ENCODE results near the gene HDAC7.

The HDAC7 gene

DNA sequence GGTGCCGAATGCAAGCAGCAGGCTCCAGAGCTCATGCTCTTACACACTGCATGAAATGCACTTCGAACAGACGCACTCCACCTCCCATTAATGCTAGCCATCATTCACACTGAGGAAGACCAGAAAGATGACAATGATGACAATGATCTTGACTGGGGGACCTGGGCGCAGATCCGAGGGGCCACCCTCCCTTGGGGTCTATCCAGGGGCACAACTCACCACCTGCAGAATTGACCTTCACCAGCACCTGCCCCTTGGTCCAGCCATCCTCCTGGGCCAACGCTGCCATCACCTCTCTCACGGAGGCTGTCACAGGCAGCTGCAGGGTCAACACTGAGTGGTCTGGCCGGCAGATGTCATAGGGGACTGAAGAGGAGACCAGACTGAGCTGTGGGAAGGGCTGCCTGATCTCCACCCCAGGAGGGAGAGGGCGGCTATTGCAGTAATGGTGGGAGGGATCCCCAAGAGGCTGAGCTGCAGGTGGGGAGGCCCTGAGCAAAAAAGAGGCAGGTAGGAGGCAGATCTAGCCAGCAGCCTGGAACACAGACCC lies 76.3 kb downstream of the HDAC7 start:
- no peak for DNase-seq

DNA sequence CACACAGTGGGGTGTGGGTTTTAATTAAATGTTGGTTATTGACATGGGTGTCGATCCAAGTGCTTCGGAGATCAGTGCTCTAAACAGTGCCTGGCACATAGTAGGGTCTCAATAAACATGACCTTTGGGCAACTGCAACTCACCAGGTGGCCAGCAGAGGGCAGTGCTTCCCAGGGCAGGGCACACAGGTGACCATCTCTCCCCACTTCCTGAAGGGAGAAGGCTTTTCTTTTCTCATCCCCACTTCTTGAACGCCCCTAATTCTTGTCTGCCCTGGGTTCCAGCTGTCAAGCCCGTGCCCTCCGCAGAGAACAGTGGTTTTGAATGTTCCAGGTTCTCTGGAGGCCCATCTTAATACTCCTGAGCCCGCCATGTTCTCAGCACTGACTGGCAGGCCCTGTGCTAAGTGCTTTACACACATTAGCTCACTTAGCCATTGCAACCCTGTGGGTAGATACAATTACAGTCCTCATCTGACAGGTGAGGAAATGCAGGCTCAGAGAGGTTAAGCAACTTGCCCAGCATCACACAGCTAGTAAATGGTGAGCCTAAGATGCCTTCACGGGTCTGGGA lies 77.4 kb downstream of the HDAC7 start:
- DNase-seq = no peak

DNA sequence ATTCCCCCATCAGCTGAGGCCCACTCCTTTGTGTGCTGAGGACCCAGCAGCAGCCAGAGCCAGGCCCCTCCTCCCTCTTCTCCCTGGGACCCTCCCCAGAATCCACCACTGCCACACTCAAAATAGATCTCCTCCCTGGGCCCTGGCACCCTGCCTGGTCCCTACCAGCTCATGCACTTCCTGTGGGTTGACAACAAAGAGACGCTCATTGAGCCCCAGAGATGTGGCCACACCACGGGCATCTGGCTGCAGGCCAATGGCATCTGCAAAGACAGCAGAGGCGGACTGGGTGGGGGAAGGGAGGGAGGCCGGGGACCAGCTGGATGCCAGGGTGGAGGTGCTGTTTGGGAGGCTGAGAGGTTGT lies 78.4 kb downstream of the HDAC7 start:
- DNase-seq = peak; percentile 60

DNA sequence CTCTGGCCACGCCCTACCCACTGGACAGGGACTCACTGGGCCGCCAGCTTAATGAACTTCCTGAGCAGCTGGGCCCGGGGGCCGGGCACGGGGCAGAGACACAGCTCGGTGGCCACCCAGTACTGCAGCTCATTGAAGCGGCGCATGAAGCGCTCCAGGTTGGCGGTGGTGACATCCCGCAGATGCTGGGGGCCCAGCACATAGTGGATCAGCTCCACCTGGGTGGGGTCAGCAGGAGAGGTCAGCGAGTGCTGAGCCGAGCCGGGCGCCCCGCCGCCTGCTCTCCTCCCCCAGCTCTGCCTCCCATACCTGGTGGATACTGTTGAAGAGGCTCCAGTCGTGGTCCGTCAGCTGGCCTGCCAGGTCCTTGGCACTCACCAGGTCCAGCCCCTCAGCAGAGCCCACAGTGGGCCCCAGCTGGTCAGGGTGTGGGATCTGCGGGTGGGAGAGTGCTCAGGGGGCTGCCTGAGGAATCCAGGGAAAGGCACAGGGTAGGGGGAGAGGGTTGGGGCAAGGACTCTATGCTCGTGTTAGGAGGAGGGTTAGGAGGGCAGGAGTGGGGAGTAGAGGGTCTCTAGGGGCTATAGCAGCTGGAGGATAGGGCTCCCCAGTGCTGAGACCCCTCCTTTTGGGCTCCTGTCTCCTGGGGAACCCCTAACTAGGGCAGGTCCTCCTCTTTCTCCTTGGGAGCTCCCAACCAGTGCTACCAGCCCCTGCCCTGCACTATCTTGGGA lies 78.9 kb downstream of the HDAC7 start:
- DNase-seq = no peak

DNA sequence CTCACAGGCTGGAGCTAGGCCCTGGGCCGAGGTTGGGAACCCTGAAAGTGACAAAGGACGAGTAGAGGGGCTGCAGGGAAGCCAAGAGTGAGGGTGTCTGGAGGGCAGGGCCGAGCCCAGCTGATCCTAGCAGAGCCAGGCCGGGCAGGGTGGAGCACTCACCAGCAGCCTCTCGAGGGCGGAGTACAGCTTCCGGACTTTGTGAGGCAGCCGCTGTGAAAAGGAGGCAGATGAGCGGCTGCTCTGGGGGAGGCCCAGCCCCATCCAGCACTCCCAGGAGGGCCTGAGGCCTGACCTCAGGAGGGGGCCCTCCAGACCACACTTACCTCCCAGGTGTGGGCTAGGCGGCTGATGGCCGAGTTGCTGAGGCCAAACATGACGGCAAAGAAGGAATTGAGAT lies 79.7 kb downstream of the HDAC7 start:
- no peak for DNase-seq

DNA sequence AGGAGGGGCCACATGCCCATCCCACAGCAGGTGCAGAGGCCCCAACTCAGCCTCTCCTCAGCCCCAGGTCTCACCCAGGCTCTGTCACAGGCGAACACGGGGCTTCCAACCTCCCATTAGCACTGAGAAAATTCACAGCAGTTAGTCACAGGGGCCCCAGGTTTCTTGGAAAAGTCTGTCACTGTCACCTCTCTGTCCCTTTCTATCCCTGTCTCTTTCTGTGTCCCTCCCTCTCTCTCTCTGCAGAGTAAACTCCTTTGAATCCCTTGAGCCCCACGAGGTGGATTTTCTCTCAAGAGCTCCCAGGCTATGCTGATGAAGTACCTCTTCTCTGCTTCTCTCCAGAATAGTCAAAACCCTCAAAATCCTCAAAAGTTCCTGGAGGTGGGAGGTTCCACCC lies 80.4 kb downstream of the HDAC7 start:
- no peak for DNase-seq

DNA sequence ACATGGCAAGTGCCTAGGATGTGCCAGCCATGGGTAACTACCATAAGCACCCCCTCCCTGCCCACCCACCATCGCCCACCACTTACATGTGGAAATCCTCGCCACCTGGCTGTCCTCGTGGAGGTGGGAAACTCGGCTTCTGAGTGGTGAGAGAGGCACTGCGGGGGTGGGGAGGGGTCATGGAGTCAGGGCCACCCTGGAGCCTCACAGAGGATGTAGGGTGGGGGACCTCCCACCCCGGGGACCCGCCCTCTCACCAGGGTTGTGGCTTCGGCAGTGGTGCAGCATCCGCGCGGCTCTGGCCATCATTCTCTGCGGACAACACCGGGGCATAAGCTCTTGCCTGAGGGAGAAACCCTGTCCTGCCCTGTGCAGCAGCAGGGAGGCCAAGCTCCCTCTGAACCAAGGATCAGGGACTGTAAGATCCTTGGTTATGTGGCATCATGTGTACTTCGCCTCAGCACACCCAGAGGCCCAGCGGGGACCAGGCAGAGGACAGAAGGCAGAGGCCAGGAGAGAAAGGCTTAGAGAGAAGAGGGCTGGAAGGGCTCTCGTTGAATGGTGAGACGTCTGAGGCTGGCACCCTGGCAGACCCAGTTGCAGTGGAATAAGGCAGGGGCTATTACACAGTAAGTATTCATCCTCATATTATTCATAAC lies 81.6 kb downstream of the HDAC7 start:
- DNase-seq = no peak

DNA sequence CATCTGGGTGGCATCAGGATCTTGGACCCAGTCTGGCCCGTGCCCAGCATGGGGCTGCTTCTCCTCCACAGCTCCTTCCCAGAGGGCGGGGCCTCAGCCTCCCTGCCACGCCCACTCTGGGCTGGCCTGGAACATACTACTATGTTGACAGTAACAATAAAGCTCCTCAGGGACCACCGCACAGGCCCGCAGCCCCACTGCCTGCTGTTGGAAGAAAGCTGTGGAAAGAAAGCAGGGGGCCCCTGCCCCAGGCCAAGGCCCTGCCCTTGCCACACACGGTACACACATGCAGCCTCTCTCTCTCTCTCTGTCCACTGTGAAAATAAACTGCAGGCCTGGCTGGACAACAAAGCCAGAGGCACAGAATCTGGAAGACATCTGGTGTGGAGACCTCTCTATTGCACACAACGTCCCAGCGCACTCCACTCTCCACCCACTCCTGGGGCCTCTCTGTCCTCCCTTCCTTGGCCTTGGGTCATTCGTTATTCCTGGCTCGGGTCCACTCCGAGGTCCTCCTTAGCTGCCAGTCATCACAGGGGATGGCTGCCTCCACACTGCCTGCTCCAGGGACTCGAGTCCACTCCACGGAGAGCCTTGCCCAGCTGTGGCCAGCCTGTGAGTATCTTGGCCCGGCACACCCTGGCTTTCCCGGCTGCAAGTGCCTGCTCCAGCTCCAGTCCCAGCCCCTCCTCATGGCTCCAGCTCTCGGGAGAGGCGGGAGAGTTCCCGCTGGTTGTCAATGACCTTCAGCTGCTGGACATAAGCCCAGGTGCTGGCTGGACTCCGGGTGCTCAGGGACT lies 82.6 kb downstream of the HDAC7 start:
- DNase-seq = no peak

DNA sequence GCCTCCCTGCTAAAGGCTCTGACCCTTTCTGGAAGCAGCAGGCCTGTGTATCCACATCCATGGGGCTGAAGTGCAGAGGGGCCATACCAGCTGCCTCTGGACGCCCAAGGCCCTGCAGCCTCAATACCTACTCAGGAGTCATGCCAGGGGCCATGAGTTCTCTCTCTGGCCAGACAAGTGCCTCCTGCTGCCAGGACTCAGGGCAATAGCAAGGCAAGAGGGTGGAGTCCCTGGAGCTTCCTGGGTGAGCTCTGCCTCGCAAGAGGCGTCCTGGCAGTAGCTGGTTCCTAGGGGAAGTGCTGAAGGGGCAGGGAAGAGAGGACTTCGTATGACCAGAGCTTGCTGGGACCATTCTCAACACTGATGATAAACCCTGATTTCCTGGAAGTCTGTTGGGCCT lies 83.5 kb downstream of the HDAC7 start:
- DNase-seq = no peak

DNA sequence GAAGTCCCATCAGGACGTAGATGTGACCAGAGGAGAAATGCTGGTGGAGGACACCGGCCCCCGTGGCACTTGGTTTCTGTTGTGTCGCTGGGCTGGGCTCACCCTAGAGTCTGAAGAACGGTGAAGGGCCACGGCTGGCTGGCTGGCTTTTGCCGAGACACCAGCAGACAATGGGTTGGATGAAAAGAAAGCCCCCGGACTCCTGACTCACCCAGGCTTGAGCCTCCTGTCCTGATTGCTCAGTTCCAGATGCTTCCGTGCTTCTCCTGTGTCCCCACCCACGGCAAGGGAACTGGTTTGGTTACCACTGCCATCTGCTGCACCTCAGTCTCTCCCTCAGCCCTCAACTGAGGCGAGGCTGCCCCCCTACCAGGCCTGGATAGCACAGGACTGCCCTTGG lies 84.1 kb downstream of the HDAC7 start:
- DNase-seq = no peak

DNA sequence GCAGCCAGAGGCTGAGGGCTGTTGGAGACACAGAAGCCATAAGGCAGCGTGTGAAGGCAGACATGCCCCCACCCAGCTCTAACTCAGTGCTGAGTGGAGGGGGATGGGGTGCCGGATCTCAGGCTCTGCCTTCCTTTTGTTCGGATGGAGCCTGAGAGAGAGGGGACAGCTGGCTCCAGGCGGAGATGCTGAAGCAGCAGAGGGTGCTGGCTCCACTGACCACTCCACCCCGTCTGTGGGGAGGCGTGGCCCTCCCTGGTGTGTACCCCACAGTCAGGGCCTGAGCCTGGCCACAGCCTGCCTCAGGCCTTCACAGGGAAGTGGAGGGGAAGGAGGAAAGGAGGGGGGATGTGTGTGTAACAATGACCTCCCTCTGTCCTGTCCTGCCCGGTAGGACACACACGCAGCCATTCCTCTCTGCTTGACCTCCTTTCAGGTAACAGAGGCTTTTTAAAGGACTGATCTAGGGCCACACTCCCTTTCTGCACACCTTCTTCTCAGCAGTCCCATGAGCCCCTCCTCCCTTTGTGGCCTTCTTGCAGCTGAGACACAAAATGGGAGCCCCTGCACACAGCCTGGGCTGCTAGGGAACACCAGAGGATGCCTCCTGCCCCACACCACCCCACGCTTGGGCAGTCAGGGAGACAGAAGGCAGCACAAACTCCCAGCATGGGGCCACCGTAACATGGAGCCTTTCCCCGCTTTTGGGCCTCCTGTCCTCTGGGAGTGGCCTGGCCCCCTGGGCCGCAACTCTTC lies 84.8 kb downstream of the HDAC7 start:
- no peak for DNase-seq

DNA sequence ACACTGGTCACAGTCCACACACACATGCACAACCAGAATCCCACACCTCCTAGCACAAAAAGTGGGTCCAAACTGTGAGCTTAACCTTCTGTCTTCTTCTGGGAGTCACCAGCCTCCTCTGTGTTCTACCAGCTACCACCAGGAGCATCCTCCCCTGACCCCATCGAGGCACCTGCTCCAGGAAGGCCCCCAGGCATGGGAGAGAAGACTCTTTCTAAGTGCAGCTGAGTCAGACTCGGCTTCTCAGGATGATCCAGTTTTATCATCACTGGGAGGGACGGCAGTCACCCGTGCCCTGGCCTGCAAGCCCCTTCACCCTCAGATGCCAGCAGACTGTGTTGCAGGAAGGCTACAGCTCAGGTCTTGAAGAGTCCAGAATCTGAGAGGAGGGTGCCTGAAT lies 86.6 kb downstream of the HDAC7 start:
- no peak for DNase-seq
